Heart left ventricle (tissue), 13 donors: ENCODE measurements around the gene MALRD1.

Experiments used
- CTCF ChIP-seq, 12 donors: fragments of 200-600 bp; sonication (generic) in 4 of 12; IDR thresholded peaks; one replicate each; pipeline versions ENCODE4 v1.5.0 to v1.8.0; 2018 to 2022; ENCODE audit warnings: antibody characterized with exemption in 12 of 12, mild to moderate bottlenecking in 5 of 12
- POLR2A ChIP-seq, 2 donors: fragments of 450-650 bp; IDR thresholded peaks; one replicate each; pipeline ENCODE4 v1.6.1; 2017; ENCODE audit warnings: antibody characterized with exemption in 2 of 2, mild to moderate bottlenecking in 2 of 2, moderate library complexity in 2 of 2
- donor health status: ischemic (EF 13 %, LVEDD 7.1; RV severe dilation, severe dysfunction).
- donor health status: DM: no; HTN: yes; CAD: no.
- donor health status: DM: no; HTN: no; CAD: no.
- donor health status: ischemic (EF 25% LVEDD 6.9; RV normal size, moderate dysfunction).
- donor health status: ischemic (EF 25% LVEDD 5.7; RV mildly dilated, moderate dysfunction).
- donor health status: ischemic (EF 35%, LVEDD 5.7; RV mildly dilated, moderate dysfunction).
- donor health status: nonischemic (EF 11% LVEDD 7.7; RV severe dilation, severe dysfunction).
- donor health status: DM: yes; HTN: yes; CAD: no.
- donor health status: PGD.
- donor health status: ischemic (EF 29% LVEDD 5.4; RV normal size, mild dysfunction).
- donor health status: nonischemic (EF 23%, LVEDD 6.1; RV moderate dilation, normal function).

- TF ChIP-seq POLR2A (IDR thresholded peaks at IDR 0.05) = no peak
- no peak for TF ChIP-seq CTCF (IDR thresholded peaks at IDR 0.05)
These were observed 655.9 kb downstream of the MALRD1 start for GRCh38 chr10:19704544-19704943.
